H1 (cell line): ENCODE results near the gene OR51B6. TPM values are rescaled to one million over a fixed set of nuclear protein-coding genes. Genes with fewer than 3 reads are reported as not detected.

Source experiments
- CTCF ChIA-PET: fragments of 300-600 bp; sonication (Branson Sonifier 250); formaldehyde crosslinking; loops from one replicate; lab custom pipeline; 2021; ENCODE audit not compliant: partially characterized antibody; lab: Charles Lee
- POLR2A ChIA-PET: fragments of 300-600 bp; sonication (Branson Sonifier 250); formaldehyde crosslinking; loops from one replicate; lab custom pipeline; 2021; ENCODE audit warnings: inconsistent platforms; ENCODE audit not compliant: partially characterized antibody; lab: Charles Lee
- DNase-seq, 2 experiments: peaks; one replicate each; pipeline versions ENCODE4 v3.0.0 to v3.0.0-alpha.2; 2010 to 2022; ENCODE audit warnings: low spot score in 2 of 2, low read depth in 1 of 2, mixed read lengths in 1 of 2
- FAIRE-seq: peaks from 2 replicates; lab custom pipeline; 2011; peaks lifted over from hg19 to GRCh38; lab: Jason Lieb, UNC
- H2AFZ ChIP-seq: 2 replicates; pipeline ENCODE4 v1.8.1; 2012; ENCODE audit warnings: low read length, inconsistent platforms
- H2AK5ac ChIP-seq: 2 replicates; pipeline ENCODE4 v1.6.1; 2013; ENCODE audit warnings: low read depth, low read length
- H2BK120ac ChIP-seq: replicated peaks from 2 replicates; pipeline ENCODE3; 2013; ENCODE audit warnings: low read depth, low read length, inconsistent platforms
- H2BK12ac ChIP-seq: 2 replicates; pipeline ENCODE4 v1.6.1; 2013; ENCODE audit warnings: low read depth, low read length
- H2BK15ac ChIP-seq: 2 replicates; pipeline ENCODE4 v1.6.1; 2013; ENCODE audit warnings: low read length
- H2BK20ac ChIP-seq: 2 replicates; pipeline ENCODE4 v1.6.1; 2013; ENCODE audit warnings: low read length
- H2BK5ac ChIP-seq: 2 replicates; pipeline ENCODE4 v1.6.1; 2013; ENCODE audit warnings: low read depth, low read length
- H3K14ac ChIP-seq: 2 replicates; pipeline ENCODE4 v1.6.1; 2013; ENCODE audit warnings: inconsistent platforms; ENCODE audit not compliant: insufficient read length
- H3K18ac ChIP-seq: 2 replicates; pipeline ENCODE4 v1.6.1; 2013; ENCODE audit warnings: low read length; ENCODE audit errors: extremely low read depth
- H3K23ac ChIP-seq: 2 replicates; pipeline ENCODE4 v1.6.1; 2013; ENCODE audit warnings: inconsistent platforms; ENCODE audit not compliant: insufficient read length
- H3K23me2 ChIP-seq: 2 replicates; pipeline ENCODE4 v1.6.1; 2013; ENCODE audit warnings: low read depth, low read length
- H3K27ac ChIP-seq: 2 replicates; pipeline ENCODE4 v1.6.1; 2011; ENCODE audit warnings: low read depth, low read length, inconsistent platforms
- H3K27me3 ChIP-seq, 4 experiments: replicated peaks in 1 of 4; 1 replicate in 1 of 4; 2 replicates in 3 of 4; pipeline versions ENCODE4 v1.6.1 to v1.8.1; 2011 to 2013; ENCODE audit warnings: low read length in 3 of 4, mild to moderate bottlenecking in 3 of 4, inconsistent platforms in 2 of 4, mixed read lengths in 2 of 4, moderate library complexity in 1 of 4; ENCODE audit not compliant: control insufficient read depth in 3 of 4, insufficient read depth in 3 of 4; ENCODE audit errors: extremely low read depth in 1 of 4
- H3K36me3 ChIP-seq, 4 experiments: 2 replicates each; pipeline versions ENCODE4 v1.6.1 to v1.8.1; 2011 to 2013; ENCODE audit warnings: mild to moderate bottlenecking in 4 of 4, low read length in 3 of 4, moderate library complexity in 2 of 4, control low read depth in 1 of 4, inconsistent platforms in 1 of 4; ENCODE audit not compliant: insufficient read depth in 4 of 4, control insufficient read depth in 2 of 4
- H3K4ac ChIP-seq: replicated peaks from 2 replicates; pipeline ENCODE3; 2013; ENCODE audit warnings: low read length, low read depth, mixed read lengths, inconsistent platforms; ENCODE audit not compliant: insufficient read length
- H3K4me1 ChIP-seq, 4 experiments: replicated peaks in 1 of 4; 1 replicate in 1 of 4; 2 replicates in 3 of 4; pipeline versions ENCODE4 v1.6.1 to v1.8.1; 2011 to 2013; ENCODE audit warnings: low read length in 3 of 4, inconsistent platforms in 2 of 4, mixed read lengths in 1 of 4; ENCODE audit not compliant: insufficient read depth in 4 of 4, control insufficient read depth in 3 of 4
- H3K4me2 ChIP-seq, 2 experiments: 2 replicates each; pipeline versions ENCODE4 v1.6.1 to v1.8.1; 2011 to 2013; ENCODE audit warnings: low read depth in 2 of 2, low read length in 2 of 2, control low read depth in 1 of 2, inconsistent platforms in 1 of 2, mild to moderate bottlenecking in 1 of 2; ENCODE audit not compliant: insufficient read depth in 1 of 2
- H3K4me3 ChIP-seq, 4 experiments: fragments of 200-600, 300-600 bp in 1 of 4; sonication (generic), shearing (Covaris generic), sonication (Bioruptor Twin) in 1 of 4; 2 replicates each; pipeline versions ENCODE4 v1.5.1 to v1.8.1; 2011 to 2016; ENCODE audit warnings: low read length in 4 of 4, low read depth in 3 of 4, control low read depth in 2 of 4, inconsistent platforms in 2 of 4, mild to moderate bottlenecking in 2 of 4, mixed read lengths in 1 of 4, moderate library complexity in 1 of 4; ENCODE audit not compliant: insufficient read depth in 2 of 4; ENCODE audit errors: extremely low read depth in 1 of 4
- H3K56ac ChIP-seq: replicated peaks from 2 replicates; pipeline ENCODE3; 2013; ENCODE audit warnings: low read depth, mild to moderate bottlenecking, mixed read lengths, low read length, inconsistent platforms; ENCODE audit not compliant: insufficient read length
- H3K79me1 ChIP-seq: 2 replicates; pipeline ENCODE4 v1.6.1; 2013; ENCODE audit warnings: low read depth, low read length, control low read depth
- H3K79me2 ChIP-seq, 2 experiments: 2 replicates each; pipeline versions ENCODE4 v1.6.1 to v1.8.1; 2012 to 2013; ENCODE audit warnings: low read length in 2 of 2, mild to moderate bottlenecking in 2 of 2, inconsistent platforms in 1 of 2; ENCODE audit not compliant: insufficient read depth in 2 of 2, control insufficient read depth in 1 of 2
- H3K9ac ChIP-seq, 4 experiments: replicated peaks in 1 of 4; 1 replicate in 1 of 4; 2 replicates in 3 of 4; pipeline versions ENCODE4 v1.6.1 to v1.8.1; 2011 to 2013; ENCODE audit warnings: low read depth in 3 of 4, low read length in 3 of 4, control low read depth in 2 of 4, mild to moderate bottlenecking in 2 of 4, moderate library complexity in 2 of 4, inconsistent platforms in 1 of 4; ENCODE audit errors: extremely low read depth in 1 of 4
- H3K9me3 ChIP-seq, 2 experiments: 2 replicates each; pipeline versions ENCODE4 v1.6.1 to v1.8.1; 2012 to 2013; ENCODE audit warnings: mild to moderate bottlenecking in 2 of 2, moderate library complexity in 2 of 2, control low read depth in 1 of 2, inconsistent platforms in 1 of 2, low read depth in 1 of 2, low read length in 1 of 2, mixed read lengths in 1 of 2; ENCODE audit not compliant: insufficient read depth in 2 of 2
- H4K20me1 ChIP-seq, 2 experiments: replicated peaks in 1 of 2; 2 replicates each; pipeline versions ENCODE3 to v1.8.1; 2011 to 2013; ENCODE audit warnings: inconsistent platforms in 2 of 2, low read length in 2 of 2, mild to moderate bottlenecking in 1 of 2; ENCODE audit not compliant: insufficient read depth in 2 of 2, control insufficient read depth in 1 of 2
- H4K5ac ChIP-seq: 2 replicates; pipeline ENCODE4 v1.6.1; 2013; ENCODE audit warnings: low read length, low read depth, mixed read lengths, inconsistent platforms; ENCODE audit not compliant: insufficient read length
- H4K8ac ChIP-seq: 2 replicates; pipeline ENCODE4 v1.8.0; 2013; ENCODE audit warnings: mild to moderate bottlenecking, moderate library complexity, low read length, inconsistent platforms; ENCODE audit not compliant: insufficient read depth; ENCODE audit errors: extremely low read depth
- H4K91ac ChIP-seq: replicated peaks from 2 replicates; pipeline ENCODE3; 2013; ENCODE audit warnings: low read length, mixed read lengths, inconsistent platforms; ENCODE audit not compliant: insufficient read length
- MAFK ChIP-seq: IDR thresholded peaks from 2 replicates; pipeline ENCODE4 v1.6.1; 2012; ENCODE audit warnings: low read depth, mild to moderate bottlenecking, improper control_type of control experiment, low read length
- NANOG ChIP-seq: IDR thresholded peaks from 2 replicates; pipeline ENCODE4 v1.6.1; 2011; ENCODE audit warnings: low read length, low read depth, mild to moderate bottlenecking, inconsistent platforms; ENCODE audit not compliant: insufficient read depth, poor library complexity, severe bottlenecking
- RAD21 ChIP-seq, 2 experiments: IDR thresholded peaks in 1 of 2; conservative IDR thresholded peaks in 1 of 2; 2 replicates each; pipeline ENCODE4 v1.6.1; 2011; ENCODE audit warnings: low read depth in 2 of 2, low read length in 2 of 2, improper control_type of control experiment in 1 of 2, inconsistent platforms in 1 of 2, mild to moderate bottlenecking in 1 of 2, moderate library complexity in 1 of 2
- RBBP5 ChIP-seq: IDR thresholded peaks from 2 replicates; pipeline ENCODE4 v1.7.1; 2012; ENCODE audit warnings: low read depth, mild to moderate bottlenecking, inconsistent platforms, low read length, moderate library complexity, borderline replicate concordance
- SIRT6 ChIP-seq: IDR thresholded peaks from one replicate; pipeline ENCODE4 v1.7.1; 2012; ENCODE audit warnings: low read length, inconsistent platforms
- TAF1 ChIP-seq: IDR thresholded peaks from 2 replicates; pipeline ENCODE4 v1.6.1; 2011; ENCODE audit warnings: mild to moderate bottlenecking, low read depth, low read length
- TBP ChIP-seq: IDR thresholded peaks from 2 replicates; pipeline ENCODE4 v1.6.1; 2011; ENCODE audit warnings: low read depth, low read length, improper control_type of control experiment
- ZNF274 ChIP-seq: IDR thresholded peaks from 2 replicates; pipeline ENCODE4 v1.7.0; 2012; ENCODE audit warnings: low read length, borderline replicate concordance; ENCODE audit errors: extremely low read depth
- WGBS, 2 experiments: shearing (Covaris generic) in 1 of 2; methylation state at CpG; one replicate each; pipeline versions ENCODE4 v1.1.6 to v1.1.7; 2013 to 2015; ENCODE audit warnings: low lambda C conversion rate in 2 of 2, mixed read lengths in 2 of 2, inconsistent platforms in 1 of 2, low coverage in 1 of 2, missing lambda C conversion rate in 1 of 2; ENCODE audit not compliant: insufficient replicate concordance in 2 of 2, insufficient coverage in 1 of 2, insufficient read length in 1 of 2; ENCODE audit errors: extremely low coverage in 1 of 2, missing lambda C conversion rate in 1 of 2; 5-methylcytosine and 5-hydroxymethylcytosine counted together
- polyA plus RNA-seq, 7 experiments: library from polyadenylated mRNA; depleted of rRNA in 3 of 7; stranded (reverse) in 5 of 7; unstranded in 2 of 7; fragments of >200 nt in 5 of 7; fragments of 200-250 nt in 2 of 7; gene quantifications; 1 replicate in 5 of 7; 2 replicates in 1 of 7; 4 replicates in 1 of 7; pipeline versions ENCODE4 v1.2.1 to v1.2.3, GENCODE V29; 2011 to 2013; ENCODE audit warnings: missing spikeins in 2 of 7, mixed read lengths in 2 of 7
- total RNA-seq: library from RNA; stranded (reverse); fragmentation: NEBNext Ultra II Directional; extraction: Animal tissue kit (Norgen Biotek cat#: 25700); gene quantifications from 2 replicates; pipeline ENCODE4 v1.2.1, GENCODE V29; 2021
- TF ChIP-seq, protein P1 (sequence below): IDR thresholded peaks from 2 replicates; pipeline ENCODE4 v1.6.1; 2012; ENCODE audit warnings: inconsistent platforms
- TF ChIP-seq, protein P2 (sequence below), 3 experiments: IDR thresholded peaks; 1 replicate in 2 of 3; 2 replicates in 1 of 3; pipeline versions ENCODE4 v1.5.1 to v1.6.1; 2011; ENCODE audit warnings: low read length in 3 of 3, mild to moderate bottlenecking in 3 of 3, inconsistent platforms in 2 of 3, low read depth in 1 of 3, moderate library complexity in 1 of 3; ENCODE audit not compliant: insufficient read depth in 1 of 3; ENCODE audit errors: control extremely low read depth in 1 of 3

OR51B6 gene
- total and polyA plus RNA-seq, 2 of the 8 experiments (the other 6 are each of a cell fraction or from before 2014, with no cell fraction given) = not detected

DNA sequence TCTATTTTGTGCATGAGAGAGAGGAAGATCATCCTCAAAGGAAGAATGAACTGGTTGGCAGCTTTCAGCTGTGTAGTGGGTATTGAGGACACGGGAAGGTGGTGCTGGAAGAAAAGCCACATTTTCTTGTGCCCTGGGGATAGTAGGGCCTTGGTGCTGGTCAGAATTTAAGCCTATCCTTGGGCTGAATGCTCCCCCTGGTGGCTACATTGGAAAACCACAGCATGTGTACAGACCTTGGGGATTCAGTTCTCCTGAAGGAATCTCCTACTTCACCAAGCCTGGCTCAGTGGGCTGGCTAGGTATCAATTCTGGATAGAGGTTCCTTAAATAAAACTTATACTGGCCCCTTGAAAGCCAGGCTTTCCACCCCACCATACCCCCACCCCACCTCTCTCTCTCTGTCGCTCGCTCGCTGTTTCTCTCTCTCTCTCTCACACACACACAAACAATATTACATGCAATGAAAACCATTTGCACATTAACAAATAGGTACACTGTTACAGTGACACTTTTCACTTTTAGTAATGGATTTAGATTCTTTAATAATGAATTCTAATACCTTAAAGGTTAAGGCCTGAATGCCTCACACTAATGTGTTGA lies 29.5 kb downstream of the OR51B6 start:
- Histone ChIP-seq H4K5ac (no peak overlapping the region), H3K18ac (no peak overlapping the region), H2BK15ac (no peak overlapping the region), H4K8ac (no peak overlapping the region), H3K4ac (no peak overlapping the region), H2BK5ac (no peak overlapping the region), H3K79me1 (no peaks in the 10 kb centered on the region), H3K4me3 (no peak overlapping the region), H2AFZ (peak overlapping the region; percentile 72; the same call in 1 of the 2 replicates), H3K27me3 (no peaks in the 10 kb centered on the region), H3K23me2 (no peaks in the 10 kb centered on the region), H3K4me1 (no peaks in the 10 kb centered on the region; a peak in 1 of 7 replicates), H2BK12ac (no peak overlapping the region), H3K27ac (no peak overlapping the region), H3K4me2 (no peak overlapping the region), H4K91ac (no peak overlapping the region), H3K9me3 (no peaks in the 10 kb centered on the region), H2BK120ac (no peak overlapping the region), H3K14ac (no peak overlapping the region), H2AK5ac (no peak overlapping the region), H3K56ac (no peak overlapping the region), H2BK20ac (no peak overlapping the region), H3K79me2 (no peaks in the 10 kb centered on the region), H3K36me3 (no peaks in the 10 kb centered on the region), H4K20me1 (no peaks in the 10 kb centered on the region), H3K9ac (no peak overlapping the region), H3K23ac (no peak overlapping the region)
- 71% methylated on average over 4 of the region's 4 CpGs; no CpG with 5 or more reads in 1 of the 2 experiments for WGBS, 2 experiments
- no peak for TF ChIP-seq TAF1
- no peak for TF ChIP-seq MAFK
- TF ChIP-seq, protein P1, sequence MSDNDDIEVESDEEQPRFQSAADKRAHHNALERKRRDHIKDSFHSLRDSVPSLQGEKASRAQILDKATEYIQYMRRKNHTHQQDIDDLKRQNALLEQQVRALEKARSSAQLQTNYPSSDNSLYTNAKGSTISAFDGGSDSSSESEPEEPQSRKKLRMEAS = 0 out of 2 replicates have a peak, but pooled peaks have one; percentile 9
- TF ChIP-seq, protein P2, sequence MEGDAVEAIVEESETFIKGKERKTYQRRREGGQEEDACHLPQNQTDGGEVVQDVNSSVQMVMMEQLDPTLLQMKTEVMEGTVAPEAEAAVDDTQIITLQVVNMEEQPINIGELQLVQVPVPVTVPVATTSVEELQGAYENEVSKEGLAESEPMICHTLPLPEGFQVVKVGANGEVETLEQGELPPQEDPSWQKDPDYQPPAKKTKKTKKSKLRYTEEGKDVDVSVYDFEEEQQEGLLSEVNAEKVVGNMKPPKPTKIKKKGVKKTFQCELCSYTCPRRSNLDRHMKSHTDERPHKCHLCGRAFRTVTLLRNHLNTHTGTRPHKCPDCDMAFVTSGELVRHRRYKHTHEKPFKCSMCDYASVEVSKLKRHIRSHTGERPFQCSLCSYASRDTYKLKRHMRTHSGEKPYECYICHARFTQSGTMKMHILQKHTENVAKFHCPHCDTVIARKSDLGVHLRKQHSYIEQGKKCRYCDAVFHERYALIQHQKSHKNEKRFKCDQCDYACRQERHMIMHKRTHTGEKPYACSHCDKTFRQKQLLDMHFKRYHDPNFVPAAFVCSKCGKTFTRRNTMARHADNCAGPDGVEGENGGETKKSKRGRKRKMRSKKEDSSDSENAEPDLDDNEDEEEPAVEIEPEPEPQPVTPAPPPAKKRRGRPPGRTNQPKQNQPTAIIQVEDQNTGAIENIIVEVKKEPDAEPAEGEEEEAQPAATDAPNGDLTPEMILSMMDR (IDR thresholded peaks at IDR 0.05; ENCODE audit: control extremely low read depth in 1 of 3, insufficient read depth in 1 of 3, low read depth in 1 of 3, low read length in 3 of 3) = peak; percentile 65 to 92 (median 92)
- peak; percentile 95 to 96 for TF ChIP-seq RAD21 (IDR thresholded peaks at IDR 0.05 in 1 of 2, conservative IDR thresholded peaks at IDR 0.05 in 1 of 2; ENCODE audit: low read depth in 2 of 2, low read length in 2 of 2)
- no peak for TF ChIP-seq ZNF274
- no peak for TF ChIP-seq RBBP5
- TF ChIP-seq TBP = no peak
- TF ChIP-seq SIRT6 = no peak
- TF ChIP-seq NANOG = no peak
- DNase-seq (peak; percentile 31 to 70), FAIRE-seq (peak; percentile 96)
- ChIA-PET POLR2A (no interaction called here), CTCF (interaction anchor here (0.6 to 2.2 kb wide), 16 partner anchors 10 to 819 kb away, joined by 3 to 9 read pairs (median 4); no protein-coding TSS in a partner anchor)
